RKO (cell line): ENCODE measurements around the gene SCP2D1.
A peak's percentile ranks its signal among the peaks of the same experiment; 100 is the strongest.
"Not testable (repeated sequence)": the region's sequence is repeated elsewhere in the genome, so short reads cannot be mapped to it uniquely, and the experiment has no call there.

ENCODE experiments used
- DNase-seq: peaks from one replicate; pipeline ENCODE4 v3.0.0-alpha.2; 2016; ENCODE audit warnings: low spot score

Gene SCP2D1

GRCh38 chr20:18813483-18813882 is at the start of gene SCP2D1:
TSS of gene SCP2D1 (plus strand) at chr20:18813783. CDS start at chr20:18813816, 33 bp downstream.
- no peak for DNase-seq

GRCh38 chr20:18767676-18768075 is 45.9 kb upstream of the SCP2D1 start:
- DNase-seq, result no peak

- DNase-seq, result no peak
Observed at GRCh38 chr20:18773566-18773965, 40.0 kb upstream of the SCP2D1 start.

DNA sequence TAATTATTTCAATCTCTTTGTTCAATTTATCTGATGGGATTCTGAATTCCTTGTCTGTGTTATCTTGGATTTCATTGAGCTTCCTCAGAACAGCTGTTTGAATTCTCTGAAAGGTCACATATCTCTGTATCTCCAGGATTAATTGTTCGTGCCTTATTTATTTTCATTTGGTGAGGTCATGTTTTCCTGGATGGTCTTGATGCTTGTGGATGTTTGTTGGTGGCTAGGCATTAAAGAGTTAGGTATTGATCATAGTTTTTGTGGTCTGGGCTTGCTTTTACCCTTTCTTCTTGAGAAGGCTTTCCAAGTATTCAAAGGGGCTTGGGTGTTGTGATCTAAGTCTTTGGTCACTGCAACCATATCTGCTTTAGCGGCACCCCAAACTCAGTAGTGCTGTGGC is 39.4 kb upstream of the SCP2D1 start:
- DNase-seq, result no peak

- DNase-seq, result no peak
Observed at GRCh38 chr20:18775633-18776032, 38.0 kb upstream of the SCP2D1 start.

DNA sequence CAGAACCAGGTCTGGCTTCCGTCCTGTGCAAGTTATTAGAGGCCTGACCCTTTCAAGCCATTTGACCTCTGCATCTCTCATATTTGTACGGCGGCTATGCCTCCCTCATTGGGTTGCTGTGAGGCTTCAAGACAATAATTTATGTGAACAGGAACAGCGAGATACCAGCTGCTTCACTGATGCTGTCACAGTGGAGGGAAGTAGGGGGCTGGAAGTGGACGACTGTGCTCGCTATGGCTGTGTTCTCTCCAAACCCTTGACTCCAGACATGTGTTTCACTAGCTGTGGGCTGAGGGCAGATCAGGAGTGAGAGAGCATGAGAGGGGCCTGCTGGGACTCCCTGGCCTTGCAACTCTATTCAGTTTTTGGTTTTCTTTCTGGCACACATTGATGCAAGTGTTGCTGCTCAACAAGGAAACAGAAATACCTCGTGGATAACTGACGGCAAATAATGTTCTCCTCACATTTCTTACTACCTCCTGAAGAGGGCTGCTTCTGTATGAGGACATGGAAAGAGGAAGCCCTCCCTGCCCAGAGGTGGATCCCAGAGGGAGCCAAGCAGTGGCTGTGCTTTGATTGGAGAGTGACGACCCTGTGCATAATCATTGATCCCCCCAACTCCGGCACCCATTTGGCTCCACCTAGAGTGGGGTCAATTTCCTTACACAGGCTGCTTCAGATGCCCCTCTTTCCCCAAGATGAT is 34.7 kb upstream of the SCP2D1 start:
- no peak for DNase-seq

- no peak for DNase-seq
Observed at GRCh38 chr20:18780385-18781130, 33.0 kb upstream of the SCP2D1 start.

DNA sequence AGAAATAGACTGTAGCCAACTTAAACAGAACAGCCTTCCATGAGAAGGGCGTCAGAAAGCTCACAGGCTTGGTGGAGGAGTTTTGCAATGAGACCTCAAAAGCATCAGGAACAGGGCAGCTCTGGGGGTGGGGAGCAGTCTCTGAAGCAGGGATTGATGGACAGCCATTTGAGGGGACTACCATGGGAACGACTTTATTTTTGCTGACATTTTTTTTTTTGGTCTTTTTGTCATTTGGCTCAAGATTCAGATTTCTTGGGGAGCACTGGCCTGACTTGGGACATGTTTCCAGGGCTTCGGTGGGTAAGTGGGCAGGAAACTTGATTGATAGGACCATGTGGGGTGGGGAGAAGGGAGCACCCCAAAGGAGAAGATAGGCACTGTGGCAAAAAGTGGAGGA is 32.1 kb upstream of the SCP2D1 start:
- no peak for DNase-seq

GRCh38 chr20:18783385-18783959 is 30.1 kb upstream of the SCP2D1 start:
- no peak for DNase-seq

DNA sequence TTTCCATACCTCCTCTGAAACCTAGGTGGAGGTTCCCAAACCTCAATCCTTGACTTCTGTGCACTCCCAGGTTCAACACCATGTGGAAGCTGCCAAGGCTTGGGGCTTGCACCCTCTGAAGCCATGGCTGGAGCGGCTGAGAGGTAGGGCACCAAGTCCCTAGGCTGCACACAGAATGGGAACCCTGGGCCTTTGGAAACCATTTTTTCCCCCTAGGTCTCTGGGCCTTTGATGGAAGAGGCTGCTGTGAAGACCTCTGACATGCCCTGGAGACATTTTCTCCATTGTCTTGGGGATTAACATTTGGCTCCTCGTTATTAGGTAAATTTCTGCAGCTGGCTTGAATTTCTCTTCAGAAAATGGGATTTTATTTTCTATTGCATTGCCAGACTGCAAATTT is 26.5 kb upstream of the SCP2D1 start:
- not testable (repeated sequence) for DNase-seq

GRCh38 chr20:18788021-18788420 is 25.6 kb upstream of the SCP2D1 start:
- DNase-seq, result no peak

GRCh38 chr20:18790787-18791186 is 22.8 kb upstream of the SCP2D1 start:
- DNase-seq, result no peak

DNA sequence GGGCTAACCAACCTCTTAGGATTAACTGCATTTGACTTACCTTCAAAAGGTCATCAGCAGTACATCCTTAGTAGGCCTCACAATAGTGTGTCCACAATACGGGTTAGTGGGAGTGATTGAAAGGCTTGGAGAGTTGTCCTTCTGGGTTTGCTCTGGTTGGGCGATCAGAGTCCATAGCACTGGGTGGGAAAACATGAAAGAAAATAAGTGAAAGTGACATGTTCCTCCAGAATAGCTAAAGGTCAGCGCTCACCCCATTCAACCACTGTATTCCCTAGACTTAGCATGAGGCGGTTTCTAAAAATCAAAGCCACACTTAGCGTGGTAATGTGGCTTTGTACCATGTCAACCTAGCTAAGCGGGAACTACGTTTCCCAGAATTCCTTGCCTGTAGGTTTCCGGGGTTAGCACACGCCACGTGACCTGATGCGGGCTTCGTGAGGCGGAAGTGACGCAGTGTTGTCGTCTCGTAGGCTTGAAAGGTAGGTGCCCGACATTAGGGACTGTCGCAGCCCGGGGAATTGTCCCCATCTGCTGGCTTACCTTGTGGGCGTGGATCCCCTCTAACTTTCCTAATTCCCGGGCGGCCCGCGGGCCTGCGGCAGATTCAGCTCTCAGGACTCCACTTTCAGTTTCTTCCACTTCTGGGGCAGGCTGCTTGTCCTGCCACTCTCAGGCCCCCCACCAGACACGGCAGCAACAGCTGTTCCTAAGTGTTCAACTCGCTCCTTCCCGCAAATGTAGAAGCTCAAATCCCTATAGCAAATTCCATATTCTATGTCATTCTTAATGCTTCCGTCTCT is 19.8 kb upstream of the SCP2D1 start:
- peak; percentile 96 for DNase-seq

DNA sequence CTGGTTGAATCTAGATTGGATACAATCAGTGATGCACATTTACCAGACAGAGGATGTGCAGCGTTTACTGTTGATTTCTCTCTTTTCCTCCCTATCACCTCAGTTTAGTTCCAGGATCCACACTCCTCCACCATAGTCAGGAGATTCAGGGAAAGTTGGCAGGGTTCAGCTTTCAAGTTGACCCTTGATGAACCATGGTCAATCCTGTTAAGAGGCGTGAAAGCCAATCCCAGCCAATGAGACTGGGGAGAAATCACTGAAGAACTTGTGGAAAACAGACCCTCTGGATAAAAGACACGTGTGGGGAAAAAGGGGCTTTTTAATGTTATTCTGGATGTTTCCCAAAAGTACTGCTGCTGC is 19.2 kb upstream of the SCP2D1 start:
- DNase-seq, result no peak

DNA sequence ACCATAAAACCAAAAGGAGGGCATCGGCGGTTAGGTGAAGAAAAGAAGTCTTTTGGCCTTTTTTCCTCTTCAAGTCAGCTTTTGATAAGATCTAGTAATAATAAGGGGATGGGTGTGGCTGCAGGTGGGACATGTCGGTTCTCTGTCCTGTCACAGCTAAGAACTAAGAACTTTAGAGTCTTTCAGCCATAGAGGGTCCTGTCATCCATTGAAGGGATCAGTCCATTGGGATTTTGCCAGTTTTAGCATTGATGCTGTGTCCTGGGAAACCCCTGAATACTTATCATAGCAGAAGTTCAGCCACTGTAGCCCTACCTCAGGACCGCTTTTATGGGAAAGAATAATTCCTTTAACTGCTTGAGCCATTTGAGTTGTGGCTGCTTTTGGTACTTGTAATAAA is 18.2 kb upstream of the SCP2D1 start:
- DNase-seq, result no peak

DNA sequence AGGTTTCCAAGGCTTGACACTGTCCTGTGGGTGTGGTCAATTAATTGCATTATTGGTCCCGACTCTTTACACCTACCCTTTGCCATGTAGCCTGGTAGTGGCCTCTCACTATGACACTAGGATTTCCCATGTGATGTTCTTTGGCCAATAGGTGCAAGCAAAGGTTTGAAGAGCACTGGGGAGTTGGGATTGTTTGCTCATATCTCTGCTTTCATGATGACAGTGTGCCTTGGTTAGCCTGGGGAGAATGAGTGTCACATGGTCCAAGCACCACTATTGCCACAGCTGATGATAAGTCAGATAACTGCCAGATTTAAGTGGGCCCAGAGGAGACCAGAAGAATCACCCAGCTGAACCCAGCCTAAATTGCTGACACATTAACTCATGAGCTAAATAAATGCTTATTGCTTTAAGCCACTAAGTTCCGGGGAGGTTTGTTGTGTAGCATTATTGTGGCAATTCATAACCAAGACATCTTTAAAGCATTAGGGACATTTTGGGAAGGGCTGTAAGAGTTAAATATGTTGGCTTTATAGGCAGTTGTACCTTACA is 17.2 kb upstream of the SCP2D1 start:
- DNase-seq, result no peak

DNA sequence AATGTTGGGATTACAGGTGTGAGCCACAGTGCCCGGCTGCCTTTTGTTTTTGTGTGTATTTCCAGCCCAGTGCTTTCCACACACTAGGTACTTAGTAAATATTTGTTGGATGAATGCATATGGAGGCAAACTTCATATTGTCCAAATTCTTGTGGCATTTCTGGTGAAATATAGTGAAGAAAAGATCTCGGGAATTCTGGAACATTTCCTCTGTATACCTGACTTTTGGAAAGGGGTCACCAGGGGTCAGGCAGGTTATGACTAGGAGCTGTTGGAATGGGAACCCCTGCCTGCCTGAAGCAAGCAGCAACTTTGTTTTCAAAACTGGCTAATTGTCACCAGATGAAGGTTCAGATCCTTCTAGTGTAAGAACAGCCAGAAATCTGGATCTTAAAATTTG is 12.1 kb upstream of the SCP2D1 start:
- no peak for DNase-seq

GRCh38 chr20:18802012-18802634 is 11.5 kb upstream of the SCP2D1 start:
- no peak for DNase-seq

- DNase-seq, result peak; percentile 37
Observed at GRCh38 chr20:18805881-18806280, 7.7 kb upstream of the SCP2D1 start.

GRCh38 chr20:18808712-18809111 is 4.9 kb upstream of the SCP2D1 start:
- no peak for DNase-seq

GRCh38 chr20:18811186-18811585 is 2.4 kb upstream of the SCP2D1 start:
- no peak for DNase-seq

- no peak for DNase-seq
Observed at GRCh38 chr20:18811904-18812303, 1.7 kb upstream of the SCP2D1 start.
